Common myeloid progenitor, CD34-positive (primary cell): ENCODE measurements around the gene SEC14L2.

ENCODE experiments used
- CTCF ChIA-PET: fragments of 350-600 bp; sonication (Branson Sonifier 250); formaldehyde crosslinking; loops from one replicate; lab custom pipeline; 2021; ENCODE audit warnings: antibody characterized with exemption; lab: Charles Lee
- POLR2A ChIA-PET: fragments of 350-600 bp; sonication (Branson Sonifier 250); formaldehyde crosslinking; loops from one replicate; lab custom pipeline; 2021; ENCODE audit warnings: antibody characterized with exemption; lab: Charles Lee
- DNase-seq, 3 donors: peaks; one replicate each; pipeline versions ENCODE4 v3.0.0 to v3.0.0-alpha.2; 2013
- H3K27ac ChIP-seq, 2 experiments: 1 replicate in 1 of 2; 2 replicates in 1 of 2; pipeline ENCODE4 v1.7.0; 2013; ENCODE audit warnings: inconsistent platforms in 2 of 2, low read length in 2 of 2, mild to moderate bottlenecking in 2 of 2, low read depth in 1 of 2, moderate library complexity in 1 of 2; ENCODE audit not compliant: severe bottlenecking in 2 of 2, insufficient read depth in 1 of 2, poor library complexity in 1 of 2
- H3K27me3 ChIP-seq, 5 experiments: replicated peaks in 2 of 5; 1 replicate in 3 of 5; 2 replicates in 2 of 5; pipeline versions ENCODE4 v1.6.1 to v1.7.0; 2013; ENCODE audit warnings: low read length in 4 of 5, mild to moderate bottlenecking in 2 of 5, moderate library complexity in 2 of 5, inconsistent platforms in 1 of 5; ENCODE audit not compliant: insufficient read depth in 5 of 5, control insufficient read depth in 4 of 5
- H3K36me3 ChIP-seq, 4 experiments: 1 replicate in 2 of 4; 2 replicates in 2 of 4; pipeline versions ENCODE4 v1.6.1 to v1.7.0; 2013; ENCODE audit warnings: low read length in 3 of 4, control low read depth in 1 of 4, mild to moderate bottlenecking in 1 of 4; ENCODE audit not compliant: control insufficient read depth in 4 of 4, insufficient read depth in 4 of 4
- H3K4me1 ChIP-seq, 4 experiments: 1 replicate in 3 of 4; 2 replicates in 1 of 4; pipeline versions ENCODE4 v1.6.1 to v1.7.1; 2013; ENCODE audit warnings: low read length in 3 of 4, mild to moderate bottlenecking in 3 of 4, control low read depth in 1 of 4, inconsistent platforms in 1 of 4, moderate library complexity in 1 of 4; ENCODE audit not compliant: control insufficient read depth in 4 of 4, insufficient read depth in 4 of 4; ENCODE audit errors: control extremely low read depth in 1 of 4
- H3K4me3 ChIP-seq, 7 experiments: 1 replicate in 4 of 7; 2 replicates in 3 of 7; pipeline versions ENCODE4 v1.5.1 to v1.7.0; 2013; ENCODE audit warnings: mild to moderate bottlenecking in 7 of 7, low read length in 6 of 7, moderate library complexity in 6 of 7, inconsistent platforms in 2 of 7, low read depth in 2 of 7, control low read depth in 1 of 7; ENCODE audit not compliant: insufficient read depth in 4 of 7, control insufficient read depth in 1 of 7; ENCODE audit errors: extremely low read depth in 1 of 7
- H3K9me3 ChIP-seq, 5 experiments: 1 replicate in 4 of 5; 2 replicates in 1 of 5; pipeline versions ENCODE4 v1.6.1 to v1.7.1; 2013; ENCODE audit warnings: low read length in 4 of 5, mild to moderate bottlenecking in 2 of 5, inconsistent platforms in 1 of 5, low read depth in 1 of 5, moderate library complexity in 1 of 5; ENCODE audit not compliant: control insufficient read depth in 4 of 5, insufficient read depth in 2 of 5; ENCODE audit errors: control extremely low read depth in 1 of 5
- WGBS: methylation state at CpG from one replicate; pipeline ENCODE4 v1.1.5; 2013; ENCODE audit not compliant: insufficient coverage; 5-methylcytosine and 5-hydroxymethylcytosine counted together

The SEC14L2 gene

GRCh38 chr22:30365891-30366290 is 30.9 kb upstream of the SEC14L2 start:
- Histone ChIP-seq H3K4me1 (no peaks in the 10 kb centered on the region), H3K27ac (no peak overlapping the region), H3K4me3 (no peak overlapping the region), H3K36me3 (no peaks in the 10 kb centered on the region), H3K27me3 (no peaks in the 10 kb centered on the region), H3K9me3 (no peaks in the 10 kb centered on the region)
- POLR2A ChIA-PET: no interaction called here
- no peak for DNase-seq
- CTCF ChIA-PET: interaction anchor here (1.0 to 2.0 kb wide), 5 partner anchors 8 to 77 kb away, joined by 3 to 7 read pairs (median 3); no protein-coding TSS in a partner anchor
- 97% methylated on average over 17 of the region's 18 CpGs for WGBS

- DNase-seq: no peak
- Histone ChIP-seq H3K4me3 (no peak overlapping the region), H3K36me3 (no peaks in the 10 kb centered on the region), H3K4me1 (peaks cover 0 to 5% (median under 1%) of the 10 kb centered on the region in 4 experiments), H3K27me3 (no peaks in the 10 kb centered on the region), H3K27ac (no peak overlapping the region), H3K9me3 (no peaks in the 10 kb centered on the region)
- CTCF ChIA-PET: interaction anchor here (1.6 to 1.7 kb wide), 2 partner anchors 9 to 80 kb away, joined by 6 to 8 read pairs; no protein-coding TSS in a partner anchor
- WGBS: 97% methylated on average over 8 of the region's 9 CpGs
- POLR2A ChIA-PET: interaction anchor here (0.6 kb wide), 1 partner anchor 12 kb away, joined by 3 read pairs; the partner anchor contains the start of genes CCDC157 and SF3A1
Measured at GRCh38 chr22:30368420-30368819, 28.4 kb upstream of the SEC14L2 start.

GRCh38 chr22:30370641-30371230 is 26.1 kb upstream of the SEC14L2 start:
- POLR2A ChIA-PET: no interaction called here

GRCh38 chr22:30371321-30371720 is 25.5 kb upstream of the SEC14L2 start:
- no peaks in the 10 kb centered on the region for H3K27me3 ChIP-seq
- no peaks in the 10 kb centered on the region for H3K9me3 ChIP-seq
- no peak overlapping the region for H3K4me3 ChIP-seq
- DNase-seq: no peak
- POLR2A ChIA-PET: no interaction called here
- H3K4me1 ChIP-seq: peaks cover 0 to 5% (median under 1%) of the 10 kb centered on the region in 4 experiments
- WGBS: 98% methylated on average over 8 of the region's 9 CpGs
- peaks cover 0 to 5% (median 0%) of the 10 kb centered on the region in 4 experiments for H3K36me3 ChIP-seq
- CTCF ChIA-PET: no interaction called here
- no peak overlapping the region for H3K27ac ChIP-seq

More at GRCh38 chr22:30370641-30371230, 26.1 kb upstream of the SEC14L2 start:
- DNase-seq: no peak
- H3K36me3 ChIP-seq: peaks cover 0 to 5% (median 0%) of the 10 kb centered on the region in 4 experiments
- H3K4me1 ChIP-seq: peaks cover 0 to 5% (median under 1%) of the 10 kb centered on the region in 4 experiments
- CTCF ChIA-PET: no interaction called here
- H3K27ac ChIP-seq: no peak overlapping the region
- H3K4me3 ChIP-seq: no peak overlapping the region
- WGBS: 96% methylated on average over 14 of the region's 19 CpGs
- H3K9me3 ChIP-seq: no peaks in the 10 kb centered on the region
- H3K27me3 ChIP-seq: no peaks in the 10 kb centered on the region

- POLR2A ChIA-PET: no interaction called here
- H3K27ac ChIP-seq: no peak overlapping the region
- no peaks in the 10 kb centered on the region for H3K9me3 ChIP-seq
- CTCF ChIA-PET: no interaction called here
- H3K36me3 ChIP-seq: peaks cover 0 to 5% (median 0%) of the 10 kb centered on the region in 4 experiments
- peaks cover 0 to 5% (median under 1%) of the 10 kb centered on the region in 4 experiments for H3K4me1 ChIP-seq
- 95% methylated on average over 12 of the region's 13 CpGs for WGBS
- no peaks in the 10 kb centered on the region for H3K27me3 ChIP-seq
- H3K4me3 ChIP-seq: no peak overlapping the region
- no peak for DNase-seq
Measured at GRCh38 chr22:30371981-30372380, 24.8 kb upstream of the SEC14L2 start.

GRCh38 chr22:30372915-30373314 is 23.9 kb upstream of the SEC14L2 start:
- 79% methylated on average over 8 of the region's 8 CpGs for WGBS
- DNase-seq: peak in 2 of 3 donors; percentile 13 to 17
- H3K4me1 ChIP-seq: peaks cover 0 to 5% (median under 1%) of the 10 kb centered on the region in 4 experiments
- H3K4me3 ChIP-seq: no peak overlapping the region
- POLR2A ChIA-PET: no interaction called here
- H3K9me3 ChIP-seq: no peaks in the 10 kb centered on the region
- CTCF ChIA-PET: interaction anchor here (0.6 to 2.5 kb wide), 2 partner anchors 7 to 89 kb away, joined by 4 to 7 read pairs; no protein-coding TSS in a partner anchor
- H3K36me3 ChIP-seq: peaks cover 0 to 11% (median 3%) of the 10 kb centered on the region in 4 experiments
- no peak overlapping the region for H3K27ac ChIP-seq
- H3K27me3 ChIP-seq: no peaks in the 10 kb centered on the region
